GM23248 (cell line): Measurements from ENCODE around the gene EPHA2. TPM values are rescaled to one million over a fixed set of nuclear protein-coding genes. Genes with fewer than 3 reads are reported as not detected.

Source experiments
- DNase-seq: peaks from one replicate; pipeline ENCODE4 v3.0.0-alpha.2; 2015
- H2AFZ ChIP-seq: fragments of 200-600 bp; sonication (generic); 2 replicates; pipeline ENCODE4 v1.6.1; 2016; ENCODE audit warnings: antibody characterized with exemption
- H3F3A ChIP-seq: fragments of 200-600 bp; sonication (generic); 2 replicates; pipeline ENCODE4 v1.6.1; 2016; ENCODE audit warnings: mild to moderate bottlenecking, antibody characterized with exemption, mixed run types; ENCODE audit not compliant: insufficient read depth
- H3K27ac ChIP-seq: fragments of 200-600 bp; sonication (generic); 2 replicates; pipeline ENCODE4 v1.5.1; 2016; ENCODE audit warnings: mild to moderate bottlenecking
- H3K27me3 ChIP-seq: fragments of 200-600 bp; sonication (generic); replicated peaks from 2 replicates; pipeline ENCODE4 v1.6.1; 2016; ENCODE audit warnings: mild to moderate bottlenecking; ENCODE audit not compliant: insufficient read depth
- H3K36me3 ChIP-seq: fragments of 200-600 bp; sonication (generic); 2 replicates; pipeline ENCODE4 v1.6.1; 2016; ENCODE audit warnings: low read depth, mild to moderate bottlenecking
- H3K4me1 ChIP-seq: fragments of 200-600 bp; sonication (generic); 2 replicates; pipeline ENCODE4 v1.6.1; 2016; ENCODE audit warnings: mild to moderate bottlenecking; ENCODE audit not compliant: insufficient read depth
- H3K4me2 ChIP-seq: fragments of 200-600 bp; sonication (generic); one replicate; pipeline ENCODE4 v1.6.1; 2016; ENCODE audit warnings: mild to moderate bottlenecking; ENCODE audit not compliant: unreplicated experiment
- H3K4me3 ChIP-seq: fragments of 200-600 bp; sonication (generic); 2 replicates; pipeline ENCODE4 v1.5.1; 2016; ENCODE audit warnings: mild to moderate bottlenecking
- H3K79me2 ChIP-seq: fragments of 200-600 bp; sonication (generic); 2 replicates; pipeline ENCODE4 v1.6.1; 2016; ENCODE audit warnings: mild to moderate bottlenecking; ENCODE audit not compliant: insufficient read depth
- H3K9ac ChIP-seq: fragments of 200-600 bp; sonication (generic); 2 replicates; pipeline ENCODE4 v1.6.1; 2016; ENCODE audit warnings: mild to moderate bottlenecking
- H3K9me2 ChIP-seq: fragments of 200-600 bp; sonication (generic); 2 replicates; pipeline ENCODE4 v1.6.1; 2016; ENCODE audit warnings: mixed run types, mild to moderate bottlenecking, moderate library complexity; ENCODE audit not compliant: insufficient read depth
- H3K9me3 ChIP-seq: fragments of 200-600 bp; sonication (generic); one replicate; pipeline ENCODE4 v1.6.1; 2017; ENCODE audit warnings: low read depth
- H4K20me1 ChIP-seq: fragments of 200-600 bp; sonication (generic); 2 replicates; pipeline ENCODE4 v1.6.0; 2016; ENCODE audit not compliant: insufficient read depth
- EZH2 ChIP-seq: fragments of 200-600 bp; sonication (generic); IDR thresholded peaks from 2 replicates; pipeline ENCODE4 v1.6.1; 2018; ENCODE audit warnings: antibody characterized with exemption, mild to moderate bottlenecking; ENCODE audit not compliant: insufficient read depth, poor library complexity, severe bottlenecking
- EZH2phosphoT487 ChIP-seq: fragments of 200-600 bp; sonication (generic); IDR thresholded peaks from 2 replicates; pipeline ENCODE4 v1.6.1; 2018; ENCODE audit warnings: antibody characterized with exemption, moderate library complexity, mild to moderate bottlenecking, low read depth; ENCODE audit not compliant: insufficient read depth
- WGBS, 2 experiments: methylation state at CpG; one replicate each; pipeline ENCODE4 v1.1.6; 2015 to 2017; ENCODE audit warnings: low lambda C conversion rate in 2 of 2, low coverage in 1 of 2; ENCODE audit errors: missing lambda C conversion rate in 2 of 2; 5-methylcytosine and 5-hydroxymethylcytosine counted together
- in situ Hi-C: fragments of 300-500 bp; cut with MboI; formaldehyde crosslinking; loops from 2 replicates; pipeline ENCODE4 v1.15.0; 2020
- polyA plus RNA-seq: library from polyadenylated mRNA; unstranded; fragments of >200 nt; fragmentation: Nextera tagmentation; extraction: Ambion mirVana; gene quantifications from 2 replicates; pipeline ENCODE4 v1.2.1, GENCODE V29; 2016
- total RNA-seq: library from RNA; depleted of rRNA; stranded (reverse); fragments of >200 nt; shearing (Covaris generic); gene quantifications from 2 replicates; pipeline ENCODE4 v1.2.3, GENCODE V29; 2014

The EPHA2 gene
- total and polyA plus RNA-seq, 2 experiments from 2014 or later, result 8.8 to 21.7 TPM

- no peak for DNase-seq
- Histone ChIP-seq H3K4me1 (peaks cover 14% of the 10 kb centered on the region), H3K27me3 (no peaks in the 10 kb centered on the region), H3K27ac (no peak overlapping the region), H3F3A (peaks cover 12% of the 10 kb centered on the region), H3K9me2 (no peaks in the 10 kb centered on the region), H3K9me3 (no peaks in the 10 kb centered on the region), H3K4me2 (no peak overlapping the region), H4K20me1 (no peaks in the 10 kb centered on the region), H3K9ac (no peak overlapping the region), H3K79me2 (no peaks in the 10 kb centered on the region), H3K4me3 (no peak overlapping the region), H2AFZ (no peak overlapping the region), H3K36me3 (no peaks in the 10 kb centered on the region)
- TF ChIP-seq EZH2phosphoT487 (no peak), EZH2 (no peak)
- 90 to 94% methylated on average over 5 of the region's 5 CpGs for WGBS, 2 experiments
- in situ Hi-C loops, result loop anchor here (10.0 to 25.0 kb wide), 2 partner anchors 164 to 282 kb away; partner anchors contain the start of genes FBXO42 and SZRD1
Measured at GRCh38 chr1:16080422-16081150, 75.3 kb downstream of the EPHA2 start.

GRCh38 chr1:16078925-16079656 is 76.8 kb downstream of the EPHA2 start:
- DNase-seq, result peak; percentile 83
- Histone ChIP-seq H3K9ac (no peak overlapping the region), H3K9me2 (no peaks in the 10 kb centered on the region), H2AFZ (peak overlapping the region; percentile 33), H3K36me3 (no peaks in the 10 kb centered on the region), H3K4me2 (no peak overlapping the region), H3K79me2 (no peaks in the 10 kb centered on the region), H3K9me3 (no peaks in the 10 kb centered on the region), H3K4me1 (peaks cover 23% of the 10 kb centered on the region), H3F3A (peaks cover 16% of the 10 kb centered on the region), H3K27ac (no peak overlapping the region), H3K4me3 (no peak overlapping the region), H3K27me3 (no peaks in the 10 kb centered on the region), H4K20me1 (no peaks in the 10 kb centered on the region)
- 35% methylated on average over 9 to 10 of the region's 10 CpGs for WGBS, 2 experiments
- in situ Hi-C loops, result loop anchor here (5.0 to 25.0 kb wide), 2 partner anchors 108 to 283 kb away; partner anchors contain the start of genes FBXO42 and SZRD1
- TF ChIP-seq EZH2 (no peak), EZH2phosphoT487 (no peak)

GRCh38 chr1:16077406-16078245 is 78.2 kb downstream of the EPHA2 start:
- H3K4me2 ChIP-seq, result no peak overlapping the region
- peaks cover 16% of the 10 kb centered on the region for H3F3A ChIP-seq
- H3K4me1 ChIP-seq, result peaks cover 23% of the 10 kb centered on the region
- no peaks in the 10 kb centered on the region for H3K9me2 ChIP-seq
- DNase-seq, result peak; percentile 27
- no peak overlapping the region for H3K9ac ChIP-seq
- H3K27me3 ChIP-seq, result no peaks in the 10 kb centered on the region
- 77 to 84% methylated on average over 12 of the region's 12 CpGs for WGBS, 2 experiments
- no peak for TF ChIP-seq EZH2
- TF ChIP-seq EZH2phosphoT487, result no peak
- H3K27ac ChIP-seq, result no peak overlapping the region
- no peak overlapping the region for H3K4me3 ChIP-seq
- H4K20me1 ChIP-seq, result no peaks in the 10 kb centered on the region
- no peak overlapping the region for H2AFZ ChIP-seq
- H3K9me3 ChIP-seq, result no peaks in the 10 kb centered on the region
- in situ Hi-C loops, result loop anchor here (5.0 to 25.0 kb wide), 2 partner anchors 110 to 285 kb away; partner anchors contain the start of genes FBXO42 and SZRD1
- no peaks in the 10 kb centered on the region for H3K79me2 ChIP-seq
- H3K36me3 ChIP-seq, result no peaks in the 10 kb centered on the region

GRCh38 chr1:16076865-16077238 is 79.0 kb downstream of the EPHA2 start:
- Histone ChIP-seq H3K27ac (peak overlapping the region; percentile 64), H3K4me3 (no peak overlapping the region), H3K4me1 (peaks cover 23% of the 10 kb centered on the region), H3K9ac (peak overlapping the region; percentile 47; the same call in 1 of the 2 replicates), H3K27me3 (no peaks in the 10 kb centered on the region), H3K36me3 (no peaks in the 10 kb centered on the region), H3K79me2 (no peaks in the 10 kb centered on the region), H3K4me2 (no peak overlapping the region), H3K9me3 (no peaks in the 10 kb centered on the region), H3F3A (peaks cover 16% of the 10 kb centered on the region), H4K20me1 (no peaks in the 10 kb centered on the region), H2AFZ (no peak overlapping the region), H3K9me2 (no peaks in the 10 kb centered on the region)
- DNase-seq, result peak; percentile 81
- in situ Hi-C loops, result loop anchor here (5.0 to 25.0 kb wide), 2 partner anchors 110 to 285 kb away; partner anchors contain the start of genes FBXO42 and SZRD1
- TF ChIP-seq EZH2 (no peak), EZH2phosphoT487 (no peak)
- WGBS, 2 experiments, result 41 to 49% methylated on average over 11 of the region's 11 CpGs
